ENCODE results near the gene GRIN3B.
A peak's percentile ranks its signal among the peaks of the same experiment; 100 is the strongest.

Gene GRIN3B

GRCh38 chr19:1039646-1040475, 39.6 kb downstream of the GRIN3B start, which contains the start of gene ABCA7 (continued):
- TF ChIP-seq ZNF398 (tag by site-specific recombination; IDR thresholded peaks at IDR 0.05) = no peak
- no peak for TF ChIP-seq ZNF416 (tag by site-specific recombination; IDR thresholded peaks at IDR 0.05)
- TF ChIP-seq ZNF266 (tag by site-specific recombination; IDR thresholded peaks at IDR 0.05; ENCODE audit: low read depth) = no peak
- TF ChIP-seq, protein P1, sequence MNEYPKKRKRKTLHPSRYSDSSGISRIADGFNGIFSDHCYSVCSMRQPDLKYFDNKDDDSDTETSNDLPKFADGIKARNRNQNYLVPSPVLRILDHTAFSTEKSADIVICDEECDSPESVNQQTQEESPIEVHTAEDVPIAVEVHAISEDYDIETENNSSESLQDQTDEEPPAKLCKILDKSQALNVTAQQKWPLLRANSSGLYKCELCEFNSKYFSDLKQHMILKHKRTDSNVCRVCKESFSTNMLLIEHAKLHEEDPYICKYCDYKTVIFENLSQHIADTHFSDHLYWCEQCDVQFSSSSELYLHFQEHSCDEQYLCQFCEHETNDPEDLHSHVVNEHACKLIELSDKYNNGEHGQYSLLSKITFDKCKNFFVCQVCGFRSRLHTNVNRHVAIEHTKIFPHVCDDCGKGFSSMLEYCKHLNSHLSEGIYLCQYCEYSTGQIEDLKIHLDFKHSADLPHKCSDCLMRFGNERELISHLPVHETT (tag by site-specific recombination; IDR thresholded peaks at IDR 0.05) = no peak; the same call in 1 of the 2 replicates
- TF ChIP-seq ZNF621 (tag by site-specific recombination; IDR thresholded peaks at IDR 0.05) = no peak
- no peak for TF ChIP-seq ZNF19 (tag by site-specific recombination; IDR thresholded peaks at IDR 0.05; ENCODE audit: low read depth)
- TF ChIP-seq, protein P2, sequence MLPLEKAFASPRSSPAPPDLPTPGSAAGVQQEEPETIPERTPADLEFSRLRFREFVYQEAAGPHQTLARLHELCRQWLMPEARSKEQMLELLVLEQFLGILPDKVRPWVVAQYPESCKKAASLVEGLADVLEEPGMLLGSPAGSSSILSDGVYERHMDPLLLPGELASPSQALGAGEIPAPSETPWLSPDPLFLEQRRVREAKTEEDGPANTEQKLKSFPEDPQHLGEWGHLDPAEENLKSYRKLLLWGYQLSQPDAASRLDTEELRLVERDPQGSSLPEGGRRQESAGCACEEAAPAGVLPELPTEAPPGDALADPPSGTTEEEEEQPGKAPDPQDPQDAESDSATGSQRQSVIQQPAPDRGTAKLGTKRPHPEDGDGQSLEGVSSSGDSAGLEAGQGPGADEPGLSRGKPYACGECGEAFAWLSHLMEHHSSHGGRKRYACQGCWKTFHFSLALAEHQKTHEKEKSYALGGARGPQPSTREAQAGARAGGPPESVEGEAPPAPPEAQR (tag by site-specific recombination; IDR thresholded peaks at IDR 0.05) = no peak
- TF ChIP-seq ZNF623 (tag by site-specific recombination; IDR thresholded peaks at IDR 0.05) = no peak
- no peak for TF ChIP-seq ZNF747 (tag by site-specific recombination; IDR thresholded peaks at IDR 0.05)
- TF ChIP-seq ZFHX2 (tag by site-specific recombination; conservative IDR thresholded peaks at IDR 0.05) = peak; percentile 38
- TF ChIP-seq ZNF157 (tag by site-specific recombination; IDR thresholded peaks at IDR 0.05) = no peak
- peak; percentile 66; the same call in 1 of the 2 replicates for TF ChIP-seq GLIS1 (tag by site-specific recombination; IDR thresholded peaks at IDR 0.05)
- TF ChIP-seq, protein P3, sequence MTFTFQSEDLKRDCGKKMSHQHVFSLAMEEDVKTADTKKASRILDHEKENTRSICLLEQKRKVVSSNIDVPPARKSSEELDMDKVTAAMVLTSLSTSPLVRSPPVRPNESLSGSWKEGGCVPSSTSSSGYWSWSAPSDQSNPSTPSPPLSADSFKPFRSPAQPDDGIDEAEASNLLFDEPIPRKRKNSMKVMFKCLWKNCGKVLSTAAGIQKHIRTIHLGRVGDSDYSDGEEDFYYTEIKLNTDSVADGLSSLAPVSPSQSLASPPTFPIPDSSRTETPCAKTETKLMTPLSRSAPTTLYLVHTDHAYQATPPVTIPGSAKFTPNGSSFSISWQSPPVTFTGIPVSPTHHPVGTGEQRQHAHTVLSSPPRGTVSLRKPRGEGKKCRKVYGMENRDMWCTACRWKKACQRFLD (tag by site-specific recombination; IDR thresholded peaks at IDR 0.05) = no peak
- TF ChIP-seq SALL2 (tag by site-specific recombination; IDR thresholded peaks at IDR 0.05; ENCODE audit: borderline replicate concordance) = no peak
- TF ChIP-seq ZNF140 (tag by site-specific recombination; IDR thresholded peaks at IDR 0.05) = no peak
- TF ChIP-seq ZNF37A (tag by site-specific recombination; IDR thresholded peaks at IDR 0.05) = no peak
- no peak for TF ChIP-seq SCRT2 (tag by site-specific recombination; IDR thresholded peaks at IDR 0.05)
- TF ChIP-seq PRDM10 (tag by site-specific recombination; IDR thresholded peaks at IDR 0.05) = peak; percentile 98
- no peak for TF ChIP-seq ZNF114 (tag by site-specific recombination; IDR thresholded peaks at IDR 0.05)
- no peak for TF ChIP-seq ZNF280D (tag by site-specific recombination; IDR thresholded peaks at IDR 0.05)
- TF ChIP-seq YY2 (tag by site-specific recombination; IDR thresholded peaks at IDR 0.05) = no peak
- TF ChIP-seq BCL11B (tag by site-specific recombination; IDR thresholded peaks at IDR 0.05; ENCODE audit: low read depth) = peak; percentile 59; the same call in 1 of the 2 replicates
- TF ChIP-seq ZBTB21 (tag by site-specific recombination; IDR thresholded peaks at IDR 0.05) = peak; percentile 53
- TF ChIP-seq ZNF169 (tag by site-specific recombination; IDR thresholded peaks at IDR 0.05) = no peak
- no peak for TF ChIP-seq ZNF223 (tag by site-specific recombination; IDR thresholded peaks at IDR 0.05)
- no peak for TF ChIP-seq ZNF239 (tag by site-specific recombination; IDR thresholded peaks at IDR 0.05)
- TF ChIP-seq ZNF121 (tag by site-specific recombination; IDR thresholded peaks at IDR 0.05) = no peak
